ENCODE results near the gene RNF151. TPM values are rescaled to one million over a fixed set of nuclear protein-coding genes. Genes with fewer than 3 reads are reported as not detected.
A peak's percentile ranks its signal among the peaks of the same experiment; 100 is the strongest.

Gene RNF151
- total RNA-seq, 2 experiments from 2014 or later, result not detected

- Histone ChIP-seq H2AFZ (ENCODE audit: low read length) (peak overlapping the region; percentile 71; the same call in 1 of the 2 replicates), H3K9me2 (ENCODE audit: insufficient read depth, low read length) (no peaks in the 10 kb centered on the region), H3K4me1 (ENCODE audit: insufficient read depth, low read length, poor library complexity, severe bottlenecking) (peaks cover 6% of the 10 kb centered on the region), H3K36me3 (ENCODE audit: insufficient read depth, low read length) (no peaks in the 10 kb centered on the region), H3K79me2 (ENCODE audit: insufficient read depth, low read depth, low read length) (no peaks in the 10 kb centered on the region), H3K27ac (ENCODE audit: low read depth, low read length, poor library complexity, severe bottlenecking) (no peak overlapping the region), H3K4me3 (ENCODE audit: low read depth, low read length, poor library complexity, severe bottlenecking) (no peak overlapping the region), H3K4me2 (ENCODE audit: low read length) (no peak overlapping the region), H3K9me3 (ENCODE audit: low read length) (no peaks in the 10 kb centered on the region), H4K20me1 (ENCODE audit: insufficient read depth, low read length) (no peaks in the 10 kb centered on the region)
- TF ChIP-seq CTCF (conservative IDR thresholded peaks at IDR 0.05; ENCODE audit: low read length), result no peak
- TF ChIP-seq EZH2phosphoT487 (IDR thresholded peaks at IDR 0.05; ENCODE audit: borderline replicate concordance, low read depth, low read length), result no peak
- ChIA-PET CTCF (ENCODE audit: unreplicated experiment) (no interaction called here), POLR2A (interaction anchor here (0.6 kb wide), 1 partner anchor 9 kb away, joined by 3 read pairs; no protein-coding TSS in a partner anchor)
- BruUV-seq (replicated peaks), result no TSS peak
- DNase-seq (ENCODE audit: low spot score), result no peak
- intact Hi-C loops (cut with micrococcal nuclease; ENCODE audit: unreplicated experiment), result no loop called here
Measured at GRCh38 chr16:1930338-1930720, 36.3 kb upstream of the RNF151 start.

- BruUV-seq (replicated peaks), result no TSS peak
- Histone ChIP-seq H3K4me3 (ENCODE audit: low read depth, low read length, poor library complexity, severe bottlenecking) (no peak overlapping the region), H3K79me2 (ENCODE audit: insufficient read depth, low read depth, low read length) (no peaks in the 10 kb centered on the region), H3K4me1 (ENCODE audit: insufficient read depth, low read length, poor library complexity, severe bottlenecking) (peaks cover 6% of the 10 kb centered on the region), H3K36me3 (ENCODE audit: insufficient read depth, low read length) (no peaks in the 10 kb centered on the region), H3K4me2 (ENCODE audit: low read length) (no peak overlapping the region), H3K9me2 (ENCODE audit: insufficient read depth, low read length) (no peaks in the 10 kb centered on the region), H3K9me3 (ENCODE audit: low read length) (no peaks in the 10 kb centered on the region), H3K27ac (ENCODE audit: low read depth, low read length, poor library complexity, severe bottlenecking) (no peak overlapping the region), H4K20me1 (ENCODE audit: insufficient read depth, low read length) (no peaks in the 10 kb centered on the region), H2AFZ (ENCODE audit: low read length) (no peak overlapping the region)
- POLR2A ChIA-PET, result no interaction called here
- CTCF ChIA-PET (ENCODE audit: unreplicated experiment), result no interaction called here
- no peak for TF ChIP-seq CTCF (conservative IDR thresholded peaks at IDR 0.05; ENCODE audit: low read length)
- TF ChIP-seq EZH2phosphoT487 (IDR thresholded peaks at IDR 0.05; ENCODE audit: borderline replicate concordance, low read depth, low read length), result no peak
- intact Hi-C loops (cut with micrococcal nuclease; ENCODE audit: unreplicated experiment), result no loop called here
- DNase-seq (ENCODE audit: low spot score), result no peak
Measured at GRCh38 chr16:1932050-1933028, 34.3 kb upstream of the RNF151 start.

- no peaks in the 10 kb centered on the region for H3K36me3 ChIP-seq (ENCODE audit: insufficient read depth, low read length)
- no peak overlapping the region for H3K27ac ChIP-seq (ENCODE audit: low read depth, low read length, poor library complexity, severe bottlenecking)
- no peak overlapping the region for H3K4me2 ChIP-seq (ENCODE audit: low read length)
- no peaks in the 10 kb centered on the region for H3K9me2 ChIP-seq (ENCODE audit: insufficient read depth, low read length)
- peaks cover 6% of the 10 kb centered on the region for H3K4me1 ChIP-seq (ENCODE audit: insufficient read depth, low read length, poor library complexity, severe bottlenecking)
- H3K9me3 ChIP-seq (ENCODE audit: low read length), result no peaks in the 10 kb centered on the region
- no peaks in the 10 kb centered on the region for H3K79me2 ChIP-seq (ENCODE audit: insufficient read depth, low read depth, low read length)
- no peak for TF ChIP-seq EZH2phosphoT487 (IDR thresholded peaks at IDR 0.05; ENCODE audit: borderline replicate concordance, low read depth, low read length)
- TF ChIP-seq CTCF (conservative IDR thresholded peaks at IDR 0.05; ENCODE audit: low read length), result no peak
- intact Hi-C loops (cut with micrococcal nuclease; ENCODE audit: unreplicated experiment), result no loop called here
- no peaks in the 10 kb centered on the region for H4K20me1 ChIP-seq (ENCODE audit: insufficient read depth, low read length)
- CTCF ChIA-PET (ENCODE audit: unreplicated experiment), result no interaction called here
- BruUV-seq (replicated peaks), result no TSS peak
- no peak overlapping the region for H2AFZ ChIP-seq (ENCODE audit: low read length)
- POLR2A ChIA-PET, result no interaction called here
- no peak overlapping the region for H3K4me3 ChIP-seq (ENCODE audit: low read depth, low read length, poor library complexity, severe bottlenecking)
- no peak for DNase-seq (ENCODE audit: low spot score)
Measured at GRCh38 chr16:1933097-1933661, 33.5 kb upstream of the RNF151 start.

Data from OCI-LY7 (cell line).